Activated naive CD8-positive, alpha-beta T cell treated with anti-CD3 and anti-CD28 coated beads for 36 hours (primary cell): ENCODE data around the gene TMEM266. TPM values are rescaled to one million over a fixed set of nuclear protein-coding genes. Genes with fewer than 3 reads are reported as not detected.

Experiments used
- DNase-seq: peaks from one replicate; pipeline ENCODE4 v3.0.0; 2021
- H3K27ac Mint-ChIP-seq: one replicate; pipeline ENCODE4 v1.8.0; 2022; ENCODE audit warnings: mild to moderate bottlenecking, moderate library complexity, mixed read lengths
- H3K27me3 Mint-ChIP-seq: one replicate; pipeline ENCODE4 v1.8.0; 2022; ENCODE audit warnings: mild to moderate bottlenecking, mixed read lengths
- H3K36me3 Mint-ChIP-seq: one replicate; pipeline ENCODE4 v1.8.0; 2021; ENCODE audit warnings: mild to moderate bottlenecking, mixed read lengths
- H3K4me1 Mint-ChIP-seq: one replicate; pipeline ENCODE4 v1.8.0; 2021; ENCODE audit warnings: mixed read lengths
- H3K4me3 Mint-ChIP-seq: one replicate; pipeline ENCODE4 v1.8.0; 2022; ENCODE audit warnings: mild to moderate bottlenecking, moderate library complexity, mixed read lengths
- H3K9me3 Mint-ChIP-seq: one replicate; pipeline ENCODE4 v1.8.0; 2022; ENCODE audit warnings: mixed read lengths
- total RNA-seq, 2 experiments: library from RNA; stranded (reverse); gene quantifications; one replicate each; pipeline ENCODE4 v1.2.3, GENCODE V29; 2021

TMEM266 gene
- total RNA-seq, 2 experiments from 2014 or later: 0.12 TPM; not detected in 1

- Mint-ChIP-seq H3K4me1 (peaks cover 13% of the 10 kb centered on the region), H3K4me3 (no peak overlapping the region), H3K36me3 (no peaks in the 10 kb centered on the region), H3K27ac (no peak overlapping the region), H3K27me3 (peaks cover 59% of the 10 kb centered on the region), H3K9me3 (no peaks in the 10 kb centered on the region)
- DNase-seq: no peak
These were observed 130.3 kb downstream of the TMEM266 start for GRCh38 chr15:76190070-76190564.

GRCh38 chr15:76190751-76191538, 131.2 kb downstream of the TMEM266 start:
- H3K27ac Mint-ChIP-seq: no peak overlapping the region
- peak; percentile 77 for DNase-seq
- H3K36me3 Mint-ChIP-seq: no peaks in the 10 kb centered on the region
- H3K27me3 Mint-ChIP-seq: peaks cover 52% of the 10 kb centered on the region
- H3K4me1 Mint-ChIP-seq: peaks cover 13% of the 10 kb centered on the region
- H3K4me3 Mint-ChIP-seq: no peak overlapping the region
- no peaks in the 10 kb centered on the region for H3K9me3 Mint-ChIP-seq

- Mint-ChIP-seq H3K4me1 (peaks cover 13% of the 10 kb centered on the region), H3K9me3 (no peaks in the 10 kb centered on the region), H3K36me3 (no peaks in the 10 kb centered on the region), H3K4me3 (no peak overlapping the region), H3K27ac (no peak overlapping the region), H3K27me3 (peaks cover 47% of the 10 kb centered on the region)
- DNase-seq: peak; percentile 31
These were observed 131.9 kb downstream of the TMEM266 start for GRCh38 chr15:76191539-76192244.

- no peak for DNase-seq
- no peak overlapping the region for H3K4me3 Mint-ChIP-seq
- peaks cover 44% of the 10 kb centered on the region for H3K27me3 Mint-ChIP-seq
- H3K27ac Mint-ChIP-seq: no peak overlapping the region
- peaks cover 13% of the 10 kb centered on the region for H3K4me1 Mint-ChIP-seq
- H3K9me3 Mint-ChIP-seq: no peaks in the 10 kb centered on the region
- no peaks in the 10 kb centered on the region for H3K36me3 Mint-ChIP-seq
These were observed 132.9 kb downstream of the TMEM266 start for GRCh38 chr15:76192715-76193114.

- H3K27ac Mint-ChIP-seq: no peak overlapping the region
- H3K9me3 Mint-ChIP-seq: no peaks in the 10 kb centered on the region
- H3K4me1 Mint-ChIP-seq: peaks cover 13% of the 10 kb centered on the region
- no peak for DNase-seq
- H3K4me3 Mint-ChIP-seq: no peak overlapping the region
- no peaks in the 10 kb centered on the region for H3K36me3 Mint-ChIP-seq
- H3K27me3 Mint-ChIP-seq: peaks cover 33% of the 10 kb centered on the region
These were observed 134.1 kb downstream of the TMEM266 start for GRCh38 chr15:76193934-76194333.

- Mint-ChIP-seq H3K36me3 (no peaks in the 10 kb centered on the region), H3K9me3 (no peaks in the 10 kb centered on the region), H3K27ac (no peak overlapping the region), H3K4me1 (peaks cover 6% of the 10 kb centered on the region), H3K27me3 (peaks cover 17% of the 10 kb centered on the region), H3K4me3 (no peak overlapping the region)
- DNase-seq: no peak
These were observed 135.9 kb downstream of the TMEM266 start for GRCh38 chr15:76195506-76196268.

- Mint-ChIP-seq H3K4me1 (no peaks in the 10 kb centered on the region), H3K27me3 (peaks cover 9% of the 10 kb centered on the region), H3K9me3 (no peaks in the 10 kb centered on the region), H3K27ac (no peak overlapping the region), H3K4me3 (no peak overlapping the region), H3K36me3 (no peaks in the 10 kb centered on the region)
- DNase-seq: no peak
These were observed 136.8 kb downstream of the TMEM266 start for GRCh38 chr15:76196269-76197231.

- no peaks in the 10 kb centered on the region for H3K27me3 Mint-ChIP-seq
- H3K4me1 Mint-ChIP-seq: peaks cover 1% of the 10 kb centered on the region
- no peak overlapping the region for H3K4me3 Mint-ChIP-seq
- no peak for DNase-seq
- H3K9me3 Mint-ChIP-seq: no peaks in the 10 kb centered on the region
- H3K27ac Mint-ChIP-seq: no peak overlapping the region
- H3K36me3 Mint-ChIP-seq: no peaks in the 10 kb centered on the region
These were observed 138.1 kb downstream of the TMEM266 start for GRCh38 chr15:76197703-76198455.

- no peak overlapping the region for H3K4me3 Mint-ChIP-seq
- no peaks in the 10 kb centered on the region for H3K9me3 Mint-ChIP-seq
- H3K27ac Mint-ChIP-seq: no peak overlapping the region
- DNase-seq: no peak
- H3K4me1 Mint-ChIP-seq: peaks cover 1% of the 10 kb centered on the region
- H3K27me3 Mint-ChIP-seq: no peaks in the 10 kb centered on the region
- H3K36me3 Mint-ChIP-seq: no peaks in the 10 kb centered on the region
These were observed 138.8 kb downstream of the TMEM266 start for GRCh38 chr15:76198456-76199105.

GRCh38 chr15:76199106-76200082, 139.6 kb downstream of the TMEM266 start:
- DNase-seq: no peak
- H3K27ac Mint-ChIP-seq: no peak overlapping the region

GRCh38 chr15:76200083-76200465, 140.3 kb downstream of the TMEM266 start:
- Mint-ChIP-seq H3K36me3 (no peaks in the 10 kb centered on the region), H3K4me1 (peaks cover 1% of the 10 kb centered on the region), H3K9me3 (no peaks in the 10 kb centered on the region), H3K27ac (no peak overlapping the region), H3K4me3 (no peak overlapping the region), H3K27me3 (no peaks in the 10 kb centered on the region)
- DNase-seq: no peak

More at GRCh38 chr15:76199106-76200082, 139.6 kb downstream of the TMEM266 start:
- Mint-ChIP-seq H3K9me3 (no peaks in the 10 kb centered on the region), H3K27me3 (no peaks in the 10 kb centered on the region), H3K4me1 (peaks cover 1% of the 10 kb centered on the region), H3K4me3 (no peak overlapping the region), H3K36me3 (no peaks in the 10 kb centered on the region)

GRCh38 chr15:76200641-76201105, 140.9 kb downstream of the TMEM266 start:
- DNase-seq: no peak
- Mint-ChIP-seq H3K9me3 (no peaks in the 10 kb centered on the region), H3K27me3 (no peaks in the 10 kb centered on the region), H3K36me3 (no peaks in the 10 kb centered on the region), H3K4me1 (peaks cover 1% of the 10 kb centered on the region), H3K27ac (no peak overlapping the region), H3K4me3 (no peak overlapping the region)
